ENCODE data around the gene SPO11. TPM values are rescaled to one million over a fixed set of nuclear protein-coding genes. Genes with fewer than 3 reads are reported as not detected.
"Not testable (repeated sequence)": the region's sequence is repeated elsewhere in the genome, so short reads cannot be mapped to it uniquely, and the experiment has no call there.

SPO11 gene
- total RNA-seq, 6 donors from 2014 or later, result not detected

DNA sequence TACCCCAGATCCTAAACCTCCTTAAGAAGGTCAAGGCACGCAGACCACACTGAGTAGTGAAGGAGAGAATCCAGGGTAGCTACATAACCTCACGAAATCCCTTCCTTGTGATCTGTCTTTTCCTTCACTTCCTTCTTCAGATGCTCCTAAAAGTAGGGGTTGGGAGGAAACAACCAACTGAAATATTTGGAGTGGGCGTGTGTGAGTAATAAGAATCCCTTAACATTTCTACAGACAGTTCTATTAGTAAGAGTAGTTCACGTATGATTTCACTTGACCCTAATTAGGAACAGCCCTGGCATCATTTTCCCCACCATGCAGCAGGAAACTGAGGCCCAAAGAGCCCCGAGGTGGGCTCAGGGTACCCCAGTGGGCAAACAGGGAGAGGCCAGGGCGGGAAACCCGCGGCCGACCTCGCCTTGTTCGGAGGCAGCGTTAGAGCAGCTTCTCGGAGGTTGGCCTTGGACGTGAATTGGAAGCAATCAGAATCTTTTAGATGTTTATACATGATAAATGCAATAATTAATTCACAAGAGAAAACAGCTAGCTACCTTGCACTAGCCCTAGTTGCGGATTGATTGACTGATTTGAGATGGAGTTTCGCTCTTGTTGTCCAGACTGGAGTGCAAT lies 20.6 kb downstream of the SPO11 start:
- TF ChIP-seq CTCF (IDR thresholded peaks at IDR 0.05) (no peak), POLR2AphosphoS5 (IDR thresholded peaks at IDR 0.05) (no peak), POLR2A (IDR thresholded peaks at IDR 0.05) (no peak), EP300 (IDR thresholded peaks at IDR 0.05) (no peak)
- H3K9me3 ChIP-seq, result no peaks in the 10 kb centered on the region
- H3K27ac ChIP-seq, result no peak overlapping the region
- H3K4me3 ChIP-seq, result no peak overlapping the region
- DNase-seq, result peak in 1 of 2 donors; percentile 70
- H3K27me3 ChIP-seq, result no peaks in the 10 kb centered on the region
- no peak for ATAC-seq (ENCODE audit: low FRiP score in 2 of 2)
- peaks cover 7 to 14% (median 10%) of the 10 kb centered on the region in 4 donors for H3K36me3 ChIP-seq
- H3K4me1 ChIP-seq, result peaks cover 12 to 19% (median 13%) of the 10 kb centered on the region in 4 donors
- 88 to 91% methylated on average over 16 of the region's 16 CpGs for WGBS, 2 donors

DNA sequence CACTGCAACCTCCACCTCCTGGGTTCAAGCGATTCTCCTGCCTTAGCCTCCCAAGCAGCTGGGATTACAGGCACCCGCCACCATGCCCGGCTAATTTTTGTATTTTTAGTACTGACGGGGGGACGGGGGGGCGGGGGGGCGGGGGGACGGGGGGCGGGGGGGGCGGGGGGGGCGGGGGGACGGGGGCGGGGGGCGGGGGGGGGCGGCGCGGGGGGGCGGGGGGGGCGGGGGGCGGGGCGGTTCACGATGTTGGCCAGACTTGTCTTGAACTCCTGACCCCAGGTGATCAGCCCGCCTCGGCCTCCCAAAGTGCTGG lies 21.1 kb downstream of the SPO11 start:
- peaks cover 12 to 19% (median 13%) of the 10 kb centered on the region in 4 donors for H3K4me1 ChIP-seq
- H3K27me3 ChIP-seq; H3K9me3 ChIP-seq; ATAC-seq (ENCODE audit: low FRiP score in 2 of 2); DNase-seq: not testable (repeated sequence)
- H3K36me3 ChIP-seq, result peaks cover 7 to 18% (median 12%) of the 10 kb centered on the region in 4 donors
- H3K27ac ChIP-seq, result peak overlapping the region; percentile 88 to 94 (median 90)
- 39% methylated on average over 4 of the region's 24 CpGs; no CpG with 5 or more reads in 1 of the 2 donors for WGBS, 2 donors
- peak overlapping the region; percentile 83 to 97 (median 89) for H3K4me3 ChIP-seq

GRCh38 chr20:57351042-57351783 lies 21.6 kb downstream of the SPO11 start, which contains the start of gene RAE1:
Gene RAE1, plus strand, starts transcription at chr20:57351255. Its CDS starts 2,784 bp downstream, at chr20:57354039.
- TF ChIP-seq POLR2A (IDR thresholded peaks at IDR 0.05) (peak in 2 of 4 donors; percentile 37 to 63), POLR2AphosphoS5 (IDR thresholded peaks at IDR 0.05) (peak; percentile 76 to 83), CTCF (IDR thresholded peaks at IDR 0.05) (no peak)
- no peaks in the 10 kb centered on the region for H3K9me3 ChIP-seq
- peak; percentile 87 to 96 for ATAC-seq (ENCODE audit: low FRiP score in 2 of 2)
- peak within 1 kb of the TSS; percentile 88 to 94 (median 90) for H3K27ac ChIP-seq
- peak within 1 kb of the TSS; percentile 83 to 97 (median 89) for H3K4me3 ChIP-seq
- peaks cover 7 to 22% (median 15%) of the 10 kb centered on the region in 4 donors for H3K36me3 ChIP-seq
- H3K4me1 ChIP-seq, result peaks cover 12 to 19% (median 13%) of the 10 kb centered on the region in 4 donors
- DNase-seq, result peak; percentile 89 to 95
- H3K27me3 ChIP-seq, result no peaks in the 10 kb centered on the region
- WGBS, 2 donors, result 0 to 1% methylated on average over 31 to 59 of the region's 64 CpGs

GRCh38 chr20:57352305-57352704 lies 22.7 kb downstream of the SPO11 start:
- Histone ChIP-seq H3K27me3 (no peaks in the 10 kb centered on the region), H3K4me1 (peaks cover 12 to 19% (median 13%) of the 10 kb centered on the region in 4 donors), H3K36me3 (peaks cover 7 to 33% (median 16%) of the 10 kb centered on the region in 4 donors), H3K4me3 (peak overlapping the region in 2 of 4 donors; percentile 88 to 97), H3K9me3 (no peaks in the 10 kb centered on the region), H3K27ac (no peak overlapping the region)
- ATAC-seq (ENCODE audit: low FRiP score in 2 of 2) (no peak), DNase-seq (no peak)
- 79 to 83% methylated on average over 6 of the region's 6 CpGs for WGBS, 2 donors
- TF ChIP-seq EP300 (IDR thresholded peaks at IDR 0.05) (no peak), POLR2A (IDR thresholded peaks at IDR 0.05) (no peak), CTCF (IDR thresholded peaks at IDR 0.05) (no peak), POLR2AphosphoS5 (IDR thresholded peaks at IDR 0.05) (no peak)

GRCh38 chr20:57353351-57353750 lies 23.7 kb downstream of the SPO11 start:
- no peaks in the 10 kb centered on the region for H3K9me3 ChIP-seq
- no peak for TF ChIP-seq CTCF (IDR thresholded peaks at IDR 0.05)
- no peak for TF ChIP-seq POLR2AphosphoS5 (IDR thresholded peaks at IDR 0.05)
- no peak for TF ChIP-seq EP300 (IDR thresholded peaks at IDR 0.05)
- TF ChIP-seq POLR2A (IDR thresholded peaks at IDR 0.05), result no peak
- peaks cover 7 to 33% (median 16%) of the 10 kb centered on the region in 4 donors for H3K36me3 ChIP-seq
- ATAC-seq (ENCODE audit: low FRiP score in 2 of 2) (no peak), DNase-seq (no peak)
- peaks cover 12 to 19% (median 13%) of the 10 kb centered on the region in 4 donors for H3K4me1 ChIP-seq
- no peak overlapping the region for H3K4me3 ChIP-seq
- H3K27ac ChIP-seq, result no peak overlapping the region
- WGBS, 2 donors, result 90 to 93% methylated on average over 9 of the region's 9 CpGs
- no peaks in the 10 kb centered on the region for H3K27me3 ChIP-seq
